Activated naive CD4-positive, alpha-beta T cell treated with anti-CD3 and anti-CD28 coated beads, Interleukin-2, amount 10 ng/mL, durations not matched to agents 7 days and 5 days (primary cell): ENCODE measurements around the gene TKFC.

Source experiments
- CTCF ChIA-PET: fragments of 350-600 bp; sonication (Branson Sonifier 250); formaldehyde crosslinking; loops from one replicate; lab custom pipeline; 2021; ENCODE audit warnings: antibody characterized with exemption; lab: Charles Lee
- DNase-seq: peaks from one replicate; pipeline ENCODE4 v3.0.0-alpha.2; 2020
- H3K27ac Mint-ChIP-seq: one replicate; pipeline ENCODE4 v1.8.0; 2021; ENCODE audit warnings: mild to moderate bottlenecking, moderate library complexity, mixed read lengths
- H3K27me3 Mint-ChIP-seq: one replicate; pipeline ENCODE4 v1.8.0; 2021; ENCODE audit warnings: mild to moderate bottlenecking, mixed read lengths
- H3K36me3 Mint-ChIP-seq: one replicate; pipeline ENCODE4 v1.8.0; 2021; ENCODE audit warnings: mixed read lengths
- H3K4me1 Mint-ChIP-seq: one replicate; pipeline ENCODE4 v1.8.0; 2021; ENCODE audit warnings: mixed read lengths
- H3K4me3 Mint-ChIP-seq: one replicate; pipeline ENCODE4 v1.8.0; 2021; ENCODE audit warnings: mild to moderate bottlenecking, moderate library complexity, mixed read lengths
- H3K9me3 Mint-ChIP-seq: one replicate; pipeline ENCODE4 v1.8.0; 2021; ENCODE audit warnings: mixed read lengths

Gene TKFC

DNA sequence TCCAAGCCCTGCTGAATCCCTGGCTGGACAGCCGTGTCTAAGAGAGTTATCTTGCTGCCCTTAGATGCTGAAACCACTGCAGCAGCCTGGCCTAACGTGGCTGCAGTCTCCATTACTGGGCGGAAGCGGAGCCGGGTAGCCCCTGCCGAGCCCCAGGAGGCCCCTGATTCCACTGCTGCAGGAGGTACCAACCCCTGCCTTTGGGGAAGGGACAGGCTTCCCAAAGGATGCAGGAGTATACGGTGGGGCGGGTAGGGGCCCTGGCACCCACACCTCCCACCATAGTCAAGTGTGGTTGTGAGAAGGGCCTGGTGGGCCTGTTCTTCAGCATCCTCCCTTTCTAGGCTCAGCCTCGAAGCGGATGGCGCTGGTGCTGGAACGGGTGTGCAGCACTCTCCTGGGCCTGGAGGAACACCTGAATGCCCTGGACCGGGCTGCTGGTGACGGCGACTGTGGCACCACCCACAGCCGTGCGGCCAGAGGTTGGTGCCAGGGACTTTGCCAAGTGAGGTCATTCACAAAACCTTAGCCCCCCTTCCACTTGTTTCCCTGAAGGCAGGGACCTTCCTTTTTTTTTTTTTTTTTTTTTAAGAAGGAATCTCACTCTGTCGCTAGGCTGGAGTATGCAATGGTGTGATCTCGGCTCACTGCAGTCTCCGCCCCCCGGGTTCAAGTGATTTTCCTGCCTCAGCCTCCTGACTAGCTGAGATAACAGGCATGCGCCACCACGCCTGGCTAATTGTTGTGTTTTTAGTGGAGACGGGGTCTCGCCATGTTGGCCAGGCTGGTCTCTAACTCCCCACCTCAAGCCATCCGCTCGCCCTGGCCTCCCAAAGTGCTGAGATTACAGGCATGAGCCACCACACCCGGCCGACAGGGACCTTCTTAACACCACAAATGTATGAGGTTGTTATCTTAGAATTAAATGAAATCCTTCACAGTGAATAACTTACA is 11.0 kb downstream of the TKFC start:
- Mint-ChIP-seq H3K36me3 (peaks cover 6% of the 10 kb centered on the region), H3K4me3 (no peak overlapping the region), H3K9me3 (no peaks in the 10 kb centered on the region), H3K4me1 (no peaks in the 10 kb centered on the region), H3K27me3 (no peaks in the 10 kb centered on the region), H3K27ac (no peak overlapping the region)
- no peak for DNase-seq
- CTCF ChIA-PET = no interaction called here

DNA sequence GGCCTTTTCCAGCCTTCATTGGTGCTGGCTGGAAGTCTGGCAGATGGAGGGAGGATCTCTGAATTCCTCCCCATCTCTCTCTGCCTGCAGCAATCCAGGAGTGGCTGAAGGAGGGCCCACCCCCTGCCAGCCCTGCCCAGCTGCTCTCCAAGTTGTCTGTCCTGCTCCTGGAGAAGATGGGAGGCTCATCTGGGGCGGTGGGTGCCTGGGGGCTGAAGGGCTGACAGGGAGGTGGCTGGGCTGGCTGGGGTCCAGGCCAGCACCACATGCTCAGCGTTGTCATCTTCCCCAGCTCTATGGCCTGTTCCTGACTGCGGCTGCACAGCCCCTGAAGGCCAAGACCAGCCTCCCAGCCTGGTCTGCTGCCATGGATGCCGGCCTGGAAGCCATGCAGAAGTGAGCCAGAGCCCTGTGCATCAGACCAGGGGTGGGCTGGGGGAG is 12.2 kb downstream of the TKFC start:
- H3K4me1 Mint-ChIP-seq = no peaks in the 10 kb centered on the region
- H3K27ac Mint-ChIP-seq = no peak overlapping the region
- H3K27me3 Mint-ChIP-seq = no peaks in the 10 kb centered on the region
- peaks cover 10% of the 10 kb centered on the region for H3K36me3 Mint-ChIP-seq
- CTCF ChIA-PET = no interaction called here
- no peak for DNase-seq
- no peak overlapping the region for H3K4me3 Mint-ChIP-seq
- H3K9me3 Mint-ChIP-seq = no peaks in the 10 kb centered on the region

DNA sequence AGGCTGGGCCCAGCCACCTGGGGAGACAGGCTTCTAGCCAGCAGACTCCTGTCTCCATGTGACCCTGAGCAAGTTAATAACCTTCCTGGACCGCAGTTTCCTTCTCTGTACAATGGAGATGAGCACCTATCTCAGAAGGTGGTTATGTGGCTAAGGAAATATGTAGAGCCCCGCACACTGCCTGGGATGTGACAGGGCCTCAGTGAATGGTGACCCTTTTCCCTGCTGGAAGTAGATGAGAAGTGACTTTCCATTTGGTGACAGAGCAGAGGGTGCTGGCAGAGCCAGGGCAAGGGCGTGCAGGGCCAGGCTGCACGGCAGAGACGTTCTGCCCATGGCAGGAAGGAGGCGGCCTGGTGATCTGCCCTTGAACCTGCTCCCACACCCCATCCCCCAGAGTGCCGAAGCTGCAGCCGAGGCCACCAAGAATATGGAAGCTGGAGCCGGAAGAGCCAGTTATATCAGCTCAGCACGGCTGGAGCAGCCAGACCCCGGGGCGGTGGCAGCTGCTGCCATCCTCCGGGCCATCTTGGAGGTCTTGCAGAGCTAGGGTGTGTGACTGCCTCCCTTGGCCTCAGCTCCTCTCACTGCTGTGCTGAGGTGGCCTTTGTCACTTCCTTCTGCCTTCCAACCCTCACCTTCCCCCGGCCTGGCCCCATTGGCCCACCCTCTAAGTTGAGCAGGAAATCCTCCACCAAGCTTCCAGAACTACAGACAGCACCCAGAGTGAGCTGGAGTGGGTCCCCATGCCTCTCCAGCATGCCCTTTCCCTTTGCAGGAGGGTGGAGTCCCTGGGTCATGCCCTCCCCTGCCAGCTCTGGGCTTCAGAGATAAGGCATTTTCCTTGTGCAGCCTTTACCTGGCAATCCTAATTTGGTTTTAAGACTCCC is 13.2 kb downstream of the TKFC start:
- Mint-ChIP-seq H3K9me3 (no peaks in the 10 kb centered on the region), H3K4me3 (no peak overlapping the region), H3K27ac (peak overlapping the region; percentile 50), H3K36me3 (peaks cover 10% of the 10 kb centered on the region), H3K4me1 (no peaks in the 10 kb centered on the region), H3K27me3 (no peaks in the 10 kb centered on the region)
- CTCF ChIA-PET = interaction anchor here (1.0 kb wide), 1 partner anchor 10 kb away, joined by 4 read pairs; no protein-coding TSS in a partner anchor
- DNase-seq = no peak

DNA sequence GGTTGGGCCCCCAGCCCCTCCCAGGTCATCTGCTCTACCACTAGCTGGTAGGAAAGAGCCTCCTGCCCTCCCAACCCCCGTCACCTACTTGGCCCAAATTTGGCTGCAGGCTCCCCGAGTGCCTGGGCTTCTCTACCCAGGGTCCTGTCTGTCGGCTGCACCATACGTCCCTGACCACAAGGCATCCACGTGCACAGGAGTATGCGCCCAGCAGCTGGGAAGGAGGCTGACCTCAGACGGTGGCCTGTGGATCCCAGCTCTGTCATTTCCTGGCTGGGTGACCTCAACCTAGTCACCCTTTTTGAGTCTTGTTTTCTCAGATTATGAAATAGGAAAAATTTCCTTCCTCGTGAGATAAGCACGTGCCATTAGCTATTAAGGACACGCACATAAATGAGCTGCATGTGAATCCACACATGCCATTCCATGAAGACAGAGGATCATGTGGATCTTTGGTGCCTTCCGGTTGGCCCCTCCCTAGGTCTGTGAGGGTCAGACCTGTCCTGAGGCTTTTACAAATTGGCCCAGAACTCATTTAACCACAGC is 15.0 kb downstream of the TKFC start:
- Mint-ChIP-seq H3K27me3 (no peaks in the 10 kb centered on the region), H3K4me3 (no peak overlapping the region), H3K36me3 (peaks cover 15% of the 10 kb centered on the region), H3K9me3 (no peaks in the 10 kb centered on the region), H3K4me1 (no peaks in the 10 kb centered on the region), H3K27ac (no peak overlapping the region)
- CTCF ChIA-PET = interaction anchor here (1.0 to 2.1 kb wide), 4 partner anchors 12 to 45 kb away, joined by 3 to 10 read pairs (median 6); partner anchors contain the start of gene TMEM216
- no peak for DNase-seq

DNA sequence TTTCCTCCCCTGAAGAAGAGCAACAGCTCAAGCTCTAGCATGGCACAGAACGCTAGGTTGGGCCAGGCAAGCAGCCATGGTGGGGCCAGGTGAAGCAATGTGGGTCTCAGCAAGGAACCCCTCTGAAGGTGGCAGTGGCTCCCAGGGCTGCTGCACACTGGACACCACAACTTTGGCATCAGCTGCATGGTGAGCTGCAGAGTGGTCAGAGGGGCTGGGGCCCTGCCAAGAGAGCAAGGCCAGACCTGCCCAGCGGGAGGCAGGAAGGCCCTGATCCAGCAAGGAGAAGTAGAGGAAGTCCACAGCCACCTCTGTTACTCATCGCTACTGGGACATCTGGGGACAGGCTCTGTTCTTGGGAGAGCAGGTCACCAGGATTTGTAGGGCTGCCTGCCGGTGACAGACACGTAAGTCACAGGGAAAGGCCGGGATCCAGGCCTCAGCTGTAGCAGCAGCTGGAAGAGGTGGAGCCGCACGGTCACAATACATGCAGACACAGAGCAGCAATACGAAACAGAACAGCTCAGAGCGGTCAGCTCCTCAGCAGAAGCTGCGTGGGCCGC is 16.2 kb downstream of the TKFC start:
- CTCF ChIA-PET = interaction anchor here (2.1 kb wide), 1 partner anchor 37 kb away, joined by 10 read pairs; no protein-coding TSS in a partner anchor
- H3K27me3 Mint-ChIP-seq = no peaks in the 10 kb centered on the region
- H3K27ac Mint-ChIP-seq = no peak overlapping the region
- H3K36me3 Mint-ChIP-seq = peaks cover 23% of the 10 kb centered on the region
- H3K4me3 Mint-ChIP-seq = no peak overlapping the region
- no peaks in the 10 kb centered on the region for H3K9me3 Mint-ChIP-seq
- no peaks in the 10 kb centered on the region for H3K4me1 Mint-ChIP-seq
- no peak for DNase-seq

DNA sequence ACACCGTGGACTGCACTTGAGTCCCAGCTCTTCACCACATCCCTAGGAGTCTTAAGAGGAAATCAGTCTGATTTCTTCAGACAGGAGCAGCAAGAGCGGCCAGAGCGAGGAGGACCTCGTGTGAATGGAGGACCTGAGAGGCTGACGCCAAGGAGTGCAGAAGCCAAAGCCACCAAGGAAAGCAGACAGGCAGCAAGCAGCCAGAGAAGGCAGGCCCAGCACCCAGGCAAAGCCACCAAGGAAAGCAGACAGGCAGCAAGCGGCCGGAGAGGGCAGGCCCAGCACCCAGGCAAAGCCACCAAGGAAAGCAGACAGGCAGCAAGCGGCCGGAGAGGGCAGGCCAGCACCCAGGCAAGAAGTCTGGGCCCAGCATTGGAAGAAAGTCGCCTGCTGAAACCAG is 16.9 kb downstream of the TKFC start:
- Mint-ChIP-seq H3K27ac (no peak overlapping the region), H3K4me3 (no peak overlapping the region), H3K36me3 (peaks cover 23% of the 10 kb centered on the region), H3K4me1 (no peaks in the 10 kb centered on the region), H3K27me3 (no peaks in the 10 kb centered on the region), H3K9me3 (no peaks in the 10 kb centered on the region)
- CTCF ChIA-PET = interaction anchor here (0.8 kb wide), 1 partner anchor 36 kb away, joined by 4 read pairs; no protein-coding TSS in a partner anchor
- no peak for DNase-seq

DNA sequence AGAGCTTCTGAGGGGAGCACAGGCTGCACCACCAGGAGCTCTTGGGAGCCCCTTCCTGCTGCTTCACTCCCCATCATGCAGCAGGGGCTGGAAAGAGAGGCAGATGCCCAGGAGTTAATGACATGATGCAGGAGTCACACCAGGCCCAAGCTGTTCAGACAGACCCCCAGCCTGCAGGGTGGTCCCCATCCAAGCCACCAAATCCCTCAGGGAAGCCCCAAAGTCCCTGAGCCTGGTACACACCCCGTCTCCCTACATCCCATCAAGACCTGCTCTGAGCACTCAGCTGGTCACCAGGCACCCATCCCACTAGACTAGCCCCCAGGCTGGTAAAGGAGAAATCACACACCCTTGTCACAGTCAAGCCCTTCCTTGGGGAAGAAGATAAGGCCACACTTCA is 17.3 kb downstream of the TKFC start:
- H3K9me3 Mint-ChIP-seq = no peaks in the 10 kb centered on the region
- DNase-seq = no peak
- peak overlapping the region; percentile 37 for H3K27ac Mint-ChIP-seq
- CTCF ChIA-PET = interaction anchor here (0.8 kb wide), 1 partner anchor 35 kb away, joined by 4 read pairs; no protein-coding TSS in a partner anchor
- no peaks in the 10 kb centered on the region for H3K27me3 Mint-ChIP-seq
- H3K4me1 Mint-ChIP-seq = no peaks in the 10 kb centered on the region
- H3K4me3 Mint-ChIP-seq = no peak overlapping the region
- H3K36me3 Mint-ChIP-seq = peaks cover 26% of the 10 kb centered on the region

DNA sequence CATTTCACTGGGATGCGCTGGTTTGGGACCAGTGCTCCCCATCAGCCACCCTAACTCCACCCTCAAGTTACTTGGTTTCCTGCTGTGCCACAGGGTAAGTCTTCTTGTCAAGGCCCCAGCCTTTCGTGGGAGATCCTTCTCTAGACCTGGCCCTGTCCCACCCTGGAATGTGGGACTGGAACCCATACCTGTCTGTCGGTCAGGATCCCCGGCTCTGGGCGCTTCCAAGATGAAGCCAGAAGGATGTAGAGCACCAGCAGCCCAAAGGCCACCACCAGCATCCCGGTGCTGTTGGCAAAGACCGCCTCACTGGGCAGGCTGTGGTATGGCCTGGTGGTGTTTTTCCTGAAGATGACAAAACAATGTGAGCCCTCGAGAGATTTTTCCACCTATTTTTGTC is 17.8 kb downstream of the TKFC start:
- Mint-ChIP-seq H3K27ac (peak overlapping the region; percentile 37), H3K36me3 (peaks cover 26% of the 10 kb centered on the region), H3K27me3 (no peaks in the 10 kb centered on the region), H3K4me1 (no peaks in the 10 kb centered on the region), H3K4me3 (no peak overlapping the region), H3K9me3 (no peaks in the 10 kb centered on the region)
- no peak for DNase-seq
- CTCF ChIA-PET = no interaction called here

DNA sequence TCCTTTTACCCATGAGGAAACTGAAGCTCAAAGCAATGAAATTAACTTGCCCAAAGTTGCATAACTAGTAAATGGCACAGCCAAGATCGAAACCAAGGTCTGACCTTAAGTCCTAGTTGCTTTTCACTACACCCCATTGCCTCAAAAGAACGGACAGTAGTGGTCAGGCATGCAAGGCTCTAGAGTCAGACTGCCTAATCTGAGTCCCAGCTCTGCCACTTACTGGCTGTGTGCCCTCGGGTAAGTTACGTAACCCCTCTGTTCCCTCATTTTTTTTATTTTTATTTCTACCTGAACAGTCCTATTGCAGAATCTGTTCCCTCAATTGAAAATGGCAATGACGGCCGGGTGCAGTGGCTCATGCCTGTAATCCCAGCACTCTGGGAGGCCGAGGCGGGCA is 19.0 kb downstream of the TKFC start:
- H3K27me3 Mint-ChIP-seq = no peaks in the 10 kb centered on the region
- H3K4me3 Mint-ChIP-seq = no peak overlapping the region
- CTCF ChIA-PET = interaction anchor here (0.9 to 1.2 kb wide), 2 partner anchors 16 to 33 kb away, joined by 3 read pairs; no protein-coding TSS in a partner anchor
- peaks cover 27% of the 10 kb centered on the region for H3K36me3 Mint-ChIP-seq
- no peaks in the 10 kb centered on the region for H3K9me3 Mint-ChIP-seq
- H3K27ac Mint-ChIP-seq = no peak overlapping the region
- no peak for DNase-seq
- peaks cover 4% of the 10 kb centered on the region for H3K4me1 Mint-ChIP-seq

DNA sequence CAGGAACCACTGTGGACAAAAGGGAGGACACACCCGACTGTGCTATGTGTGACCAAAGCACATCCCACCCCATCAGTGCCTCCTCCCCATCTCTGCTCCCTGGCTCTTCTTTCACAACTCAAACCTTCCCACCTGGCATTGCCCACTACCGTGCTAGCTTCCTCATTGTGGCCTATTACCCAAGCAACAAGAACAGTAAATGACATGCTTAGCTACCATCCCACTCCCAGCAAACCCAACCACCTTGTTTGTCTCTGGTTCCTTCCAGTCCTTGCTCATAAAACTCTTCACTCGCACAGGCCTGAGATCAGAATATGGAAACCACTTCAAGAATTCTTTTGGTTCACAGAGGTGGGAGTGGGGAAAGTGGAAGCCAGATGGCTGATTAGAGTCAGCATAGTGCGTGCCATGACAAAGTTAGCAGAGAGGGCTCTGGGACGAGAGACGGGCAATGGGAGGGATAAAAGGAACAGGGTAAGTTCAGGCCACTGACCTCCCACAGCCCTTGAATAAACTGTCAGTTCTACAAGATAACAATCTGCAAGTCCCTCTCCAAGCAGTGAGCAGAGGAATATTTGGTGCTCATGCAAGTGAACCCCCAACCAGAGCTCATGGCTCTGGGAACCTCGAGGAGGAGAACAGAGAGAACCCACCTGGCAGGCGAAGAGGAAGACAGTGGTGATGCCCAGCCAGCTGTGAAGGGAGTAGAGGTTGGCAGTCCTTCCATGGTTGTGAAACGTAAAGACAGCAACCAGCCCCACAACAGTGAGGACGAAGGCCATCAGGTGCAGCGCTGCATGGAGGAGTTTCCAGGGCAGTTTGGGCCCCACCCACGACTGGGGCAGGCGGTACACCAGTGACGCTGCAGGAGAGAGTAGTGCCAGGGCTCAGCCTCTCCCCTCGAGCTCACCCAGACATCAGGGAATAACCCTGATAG is 20.4 kb downstream of the TKFC start:
- CTCF ChIA-PET = interaction anchor here (0.8 to 3.4 kb wide), 3 partner anchors 17 to 82 kb away, joined by 3 to 18 read pairs (median 3); no protein-coding TSS in a partner anchor
- DNase-seq = no peak
- Mint-ChIP-seq H3K4me1 (peaks cover 11% of the 10 kb centered on the region), H3K36me3 (peaks cover 27% of the 10 kb centered on the region), H3K27ac (no peak overlapping the region), H3K4me3 (no peak overlapping the region), H3K27me3 (no peaks in the 10 kb centered on the region), H3K9me3 (no peaks in the 10 kb centered on the region)

DNA sequence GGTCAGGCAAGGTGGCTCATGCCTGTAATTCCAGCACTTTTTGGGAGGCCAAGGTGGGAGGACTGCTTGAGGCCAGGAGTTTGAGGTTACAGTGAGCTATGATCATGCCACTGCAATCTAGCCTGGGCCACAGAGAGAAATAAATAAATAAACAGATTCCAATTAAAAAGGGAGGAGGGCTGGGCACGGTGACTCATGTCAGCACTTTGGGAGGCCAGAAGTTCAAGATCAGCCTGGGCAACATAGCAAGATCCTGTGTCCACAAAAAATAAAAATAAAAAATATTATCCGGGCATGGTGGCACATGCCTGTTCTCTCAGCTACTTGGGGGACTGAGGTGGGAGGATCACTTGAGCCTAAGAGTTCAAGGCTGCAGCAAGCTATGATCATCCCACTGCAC is 21.2 kb downstream of the TKFC start:
- CTCF ChIA-PET = interaction anchor here (0.8 to 3.4 kb wide), 4 partner anchors 18 to 81 kb away, joined by 3 to 18 read pairs (median 4); no protein-coding TSS in a partner anchor
- no peak for DNase-seq
- H3K4me3 Mint-ChIP-seq = no peak overlapping the region
- H3K27me3 Mint-ChIP-seq = no peaks in the 10 kb centered on the region
- H3K36me3 Mint-ChIP-seq = peaks cover 23% of the 10 kb centered on the region
- no peak overlapping the region for H3K27ac Mint-ChIP-seq
- no peaks in the 10 kb centered on the region for H3K9me3 Mint-ChIP-seq
- peaks cover 14% of the 10 kb centered on the region for H3K4me1 Mint-ChIP-seq

DNA sequence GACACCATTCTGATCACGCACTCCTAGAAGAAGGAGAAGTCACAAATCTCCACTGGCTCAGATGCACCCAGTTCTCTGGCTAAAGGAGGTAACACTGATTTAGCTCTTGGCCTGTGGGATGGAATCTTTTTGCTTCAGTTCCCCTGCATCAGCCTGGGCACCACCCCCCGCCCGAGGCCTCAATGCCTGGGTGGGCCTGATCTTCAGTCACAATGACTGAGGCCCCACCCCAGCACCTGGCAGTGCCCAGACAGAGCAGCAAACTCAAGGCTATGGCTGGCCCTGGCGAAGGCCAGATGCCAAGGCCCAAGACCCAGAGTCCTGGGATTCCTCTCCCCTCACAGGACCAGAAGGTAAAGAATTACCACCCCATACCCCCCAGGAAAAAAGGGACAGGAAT is 23.7 kb downstream of the TKFC start:
- CTCF ChIA-PET = interaction anchor here (1.1 to 3.4 kb wide), 5 partner anchors 11 to 102 kb away, joined by 3 to 18 read pairs (median 3); no protein-coding TSS in a partner anchor
- Mint-ChIP-seq H3K27me3 (no peaks in the 10 kb centered on the region), H3K9me3 (no peaks in the 10 kb centered on the region), H3K4me1 (peaks cover 33% of the 10 kb centered on the region), H3K27ac (no peak overlapping the region), H3K36me3 (peaks cover 19% of the 10 kb centered on the region), H3K4me3 (no peak overlapping the region)
- no peak for DNase-seq
